Measurements from ENCODE around the gene DNM3.

The DNM3 gene

DNA sequence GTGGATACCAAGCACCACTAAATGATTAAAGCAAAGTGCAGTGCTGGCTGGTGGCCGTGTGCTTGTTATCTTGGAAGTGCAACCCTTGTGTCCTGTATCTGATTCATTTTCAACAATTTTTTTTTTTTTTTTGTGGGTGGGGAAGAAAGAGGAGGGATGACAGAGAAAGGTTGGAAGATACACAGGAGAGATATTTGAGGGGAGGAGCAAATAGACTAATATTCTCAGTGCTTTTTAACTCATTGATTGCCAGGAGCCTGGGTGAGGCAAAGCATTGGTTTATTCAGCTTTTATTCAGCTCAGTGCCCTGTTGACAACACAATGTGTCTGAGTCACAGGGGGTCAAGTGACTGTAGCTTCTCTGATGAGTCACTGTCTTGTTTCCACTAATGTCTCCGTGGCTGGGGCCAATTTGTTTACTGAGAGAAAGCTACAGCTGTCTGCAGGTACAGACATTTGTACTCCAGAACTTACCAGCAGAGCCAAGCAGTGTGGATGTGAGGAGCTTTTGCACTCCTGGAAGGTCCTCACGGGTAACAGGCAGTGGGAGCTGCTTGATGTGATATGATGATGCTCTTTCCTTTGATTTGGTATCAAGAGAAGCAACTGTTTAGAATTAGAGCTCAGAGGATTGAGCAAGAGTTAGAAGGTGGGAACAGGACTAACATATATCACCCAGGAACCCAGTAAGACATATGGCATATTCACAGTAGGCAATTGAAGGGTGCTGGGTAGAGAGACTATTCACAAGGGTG, 23.6 kb upstream of the DNM3 start:
- peak; percentile 45 for DNase-seq (ENCODE audit: low read depth, low spot score)

- no peak for DNase-seq (ENCODE audit: low read depth, low spot score)
Observed at GRCh38 chr1:171819946-171820345, 21.4 kb upstream of the DNM3 start.

GRCh38 chr1:171826973-171827372, 14.3 kb upstream of the DNM3 start:
- DNase-seq (ENCODE audit: low read depth, low spot score), result no peak

DNA sequence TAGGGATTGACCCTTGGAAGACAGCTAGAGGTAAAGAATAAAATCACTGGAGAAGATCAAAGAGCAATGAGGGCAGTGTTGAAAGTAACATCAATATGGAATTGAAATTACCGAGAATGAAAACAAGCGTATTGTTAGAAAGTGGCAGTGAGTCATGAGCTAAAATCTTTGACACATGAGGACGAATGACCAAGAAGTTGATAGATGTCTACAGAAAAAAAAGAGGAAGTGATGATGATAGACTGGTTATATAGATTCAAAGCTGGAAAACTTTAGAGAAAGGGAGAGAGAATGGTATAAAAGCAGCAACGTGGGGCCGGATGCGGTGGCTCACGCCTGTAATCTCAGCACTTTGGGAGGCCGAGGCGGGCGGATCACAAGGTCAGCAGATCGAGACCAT, 12.5 kb upstream of the DNM3 start:
- no peak for DNase-seq (ENCODE audit: low read depth, low spot score)

DNA sequence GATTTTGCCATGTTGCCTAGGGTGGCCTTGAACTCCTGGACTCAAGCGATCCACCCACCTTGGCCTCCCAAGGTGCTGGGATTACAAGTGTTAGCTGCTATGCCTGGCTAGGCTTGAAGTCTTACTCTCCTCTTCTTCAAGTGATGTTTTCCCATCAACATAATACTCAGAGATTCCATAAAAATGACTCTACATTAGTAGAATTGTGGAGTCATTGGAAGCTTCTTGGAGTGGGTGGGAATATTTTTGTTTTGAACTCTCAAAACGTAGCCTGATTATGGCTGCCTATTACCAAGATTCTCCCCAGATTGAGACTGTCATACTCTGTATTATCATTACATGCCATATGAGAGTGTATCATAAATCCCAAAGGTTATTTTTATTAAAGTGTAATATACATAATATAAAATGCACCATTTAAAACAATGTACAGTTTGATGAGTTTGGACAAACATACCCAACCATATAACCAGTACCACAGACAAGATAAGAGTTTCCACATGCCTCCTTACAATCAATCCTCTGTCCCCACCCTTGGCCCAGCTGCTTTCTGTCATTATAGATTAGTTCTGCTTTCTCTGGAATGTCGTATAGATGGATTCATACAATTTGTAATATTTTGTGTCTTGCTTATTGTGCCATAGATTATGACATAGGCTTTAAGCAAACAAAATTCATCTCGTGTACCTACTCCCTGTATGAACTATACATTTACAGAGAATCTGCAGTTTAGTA, 8.0 kb upstream of the DNM3 start:
- DNase-seq (ENCODE audit: low read depth, low spot score), result no peak

DNA sequence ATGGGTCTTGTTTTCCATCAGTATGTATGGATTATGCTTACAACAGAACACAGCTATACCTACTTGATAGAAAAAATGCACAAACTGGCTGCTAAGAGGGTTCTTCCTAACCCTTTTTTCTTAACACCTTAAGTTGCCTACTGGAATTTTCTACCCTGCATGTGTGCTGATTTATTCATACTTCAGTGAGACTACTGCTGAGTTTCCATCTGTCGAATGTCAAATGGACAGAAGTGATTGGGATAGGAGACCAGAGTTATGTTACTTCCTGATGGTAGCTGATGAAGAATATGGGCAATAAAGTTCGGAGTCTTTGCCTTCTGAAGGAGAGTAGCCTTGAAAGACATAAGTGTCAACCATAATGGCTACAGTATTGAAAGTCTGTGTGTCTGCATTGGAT, 6.5 kb upstream of the DNM3 start:
- no peak for DNase-seq (ENCODE audit: low read depth, low spot score)

DNA sequence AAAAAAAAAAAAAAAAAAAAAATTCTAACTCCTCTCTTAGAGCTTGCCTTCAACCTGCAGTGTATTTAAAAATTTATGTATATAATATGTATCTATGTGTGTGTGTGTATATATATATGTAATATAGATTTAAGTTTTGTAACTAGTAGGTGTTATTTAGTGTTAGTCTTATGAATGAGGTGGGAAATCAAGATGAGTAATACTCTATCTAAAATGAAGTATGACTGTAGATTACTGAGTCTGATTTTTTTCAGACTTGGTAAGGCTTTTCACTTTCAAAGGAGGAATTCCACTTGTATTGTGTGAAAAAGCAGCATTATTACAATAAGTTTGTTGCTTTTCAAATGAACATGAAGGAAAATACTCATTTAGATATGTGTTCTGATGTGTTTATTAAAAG, 5.4 kb upstream of the DNM3 start:
- DNase-seq (ENCODE audit: low read depth, low spot score), result no peak

- peak; percentile 38 for DNase-seq (ENCODE audit: low read depth, low spot score)
Observed at GRCh38 chr1:171841931-171842761, 848 bp downstream of the DNM3 start.

DNA sequence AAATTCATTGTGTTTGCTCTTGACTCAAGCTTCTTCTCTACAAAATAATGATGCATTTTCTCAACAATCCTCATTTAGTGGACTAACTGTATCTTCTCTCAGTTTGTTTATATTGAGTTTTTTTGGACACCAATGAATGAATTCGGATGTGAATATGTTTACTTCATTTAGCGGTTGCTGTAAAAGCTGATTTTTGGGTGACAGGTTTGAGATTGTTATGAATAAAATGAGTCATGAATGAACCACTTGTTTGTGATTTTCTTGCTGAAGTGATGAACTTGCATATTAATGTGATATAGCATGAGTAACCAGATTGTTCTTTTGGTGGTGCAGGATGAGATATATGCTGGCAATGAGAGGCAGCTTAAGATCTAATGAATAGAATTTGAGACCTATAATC, 3.1 kb downstream of the DNM3 start:
- DNase-seq (ENCODE audit: low read depth, low spot score), result no peak

- DNase-seq (ENCODE audit: low read depth, low spot score), result no peak
Observed at GRCh38 chr1:171845998-171846397, 4.7 kb downstream of the DNM3 start.

DNA sequence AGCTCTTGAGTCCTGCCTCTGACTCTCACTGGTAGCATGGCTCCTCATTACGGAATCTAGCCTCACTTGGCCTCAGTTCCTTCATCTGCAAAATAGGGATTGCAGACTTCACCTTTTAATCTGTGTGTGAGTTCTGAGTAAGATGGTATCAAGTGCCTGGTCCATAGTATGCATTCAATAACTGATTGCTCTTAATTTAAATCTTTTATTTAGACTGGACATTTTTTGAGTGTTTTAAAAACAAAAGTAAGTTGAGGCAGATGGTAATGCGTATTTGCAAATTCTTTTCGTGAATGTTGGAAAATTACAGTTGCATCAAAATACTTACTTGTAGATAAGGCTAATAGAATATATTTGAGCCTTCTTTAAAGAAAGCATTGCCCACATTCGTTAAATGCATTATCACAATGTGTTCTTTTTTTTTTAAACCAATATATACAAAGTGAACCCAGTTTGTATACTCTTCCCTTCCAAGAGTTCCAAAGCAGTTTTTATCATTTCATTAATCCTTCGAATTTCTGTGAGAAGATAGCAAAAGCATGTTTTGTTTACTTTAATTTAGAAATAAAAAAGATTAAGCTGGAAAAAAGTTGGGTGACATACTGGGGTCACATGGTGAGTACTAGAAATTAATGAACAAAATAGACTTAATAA, 8.1 kb downstream of the DNM3 start:
- DNase-seq (ENCODE audit: low read depth, low spot score), result no peak

- DNase-seq (ENCODE audit: low read depth, low spot score), result no peak
Observed at GRCh38 chr1:171850651-171851350, 9.5 kb downstream of the DNM3 start.

- DNase-seq (ENCODE audit: low read depth, low spot score), result no peak
Observed at GRCh38 chr1:171852272-171852671, 11.0 kb downstream of the DNM3 start.

GRCh38 chr1:171855381-171855780, 14.1 kb downstream of the DNM3 start:
- no peak for DNase-seq (ENCODE audit: low read depth, low spot score)

DNA sequence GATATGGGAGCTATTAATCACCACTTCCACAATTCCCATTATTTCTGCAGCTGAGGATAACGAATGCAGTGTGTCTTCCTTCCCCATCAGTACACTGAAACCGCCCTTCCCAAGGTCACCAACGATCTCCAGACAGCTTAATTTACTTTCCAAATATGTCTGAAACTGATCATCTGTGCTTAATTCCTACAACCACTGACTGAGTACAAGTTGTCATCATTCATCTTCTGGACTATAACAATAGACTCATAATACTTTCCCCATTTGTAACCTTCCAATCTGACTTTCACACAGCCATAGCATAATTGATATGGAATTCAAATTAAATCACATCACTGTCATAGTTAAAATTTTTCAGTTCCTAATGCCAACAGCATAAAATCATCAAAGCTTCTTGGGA, 17.4 kb downstream of the DNM3 start:
- no peak for DNase-seq (ENCODE audit: low read depth, low spot score)

DNA sequence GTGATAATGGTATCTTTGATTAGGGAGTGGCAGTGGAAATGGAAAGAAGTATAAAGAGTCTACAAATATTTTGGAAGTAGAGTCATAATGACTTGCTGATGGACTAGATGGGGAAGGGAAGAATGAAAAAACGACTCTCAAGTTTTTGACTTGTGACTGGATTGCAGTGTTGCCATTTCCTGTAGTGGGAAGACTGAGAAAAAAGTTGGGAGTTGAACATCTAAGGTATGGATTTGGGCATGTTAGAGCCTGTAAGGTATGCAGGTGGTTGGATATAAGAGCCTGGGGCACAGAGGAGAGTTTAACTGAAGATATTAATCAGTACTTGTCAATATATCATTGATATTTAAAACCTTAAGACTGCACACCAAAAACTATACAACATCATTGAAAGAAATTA, 19.4 kb downstream of the DNM3 start:
- DNase-seq (ENCODE audit: low read depth, low spot score), result no peak

- no peak for DNase-seq (ENCODE audit: low read depth, low spot score)
Observed at GRCh38 chr1:171863531-171863930, 22.2 kb downstream of the DNM3 start.

GRCh38 chr1:171864308-171864707, 23.0 kb downstream of the DNM3 start:
- DNase-seq (ENCODE audit: low read depth, low spot score), result no peak

GRCh38 chr1:171865106-171865505, 23.8 kb downstream of the DNM3 start:
- DNase-seq (ENCODE audit: low read depth, low spot score), result no peak

- DNase-seq (ENCODE audit: low read depth, low spot score), result no peak
Observed at GRCh38 chr1:171867236-171867635, 25.9 kb downstream of the DNM3 start.

DNA sequence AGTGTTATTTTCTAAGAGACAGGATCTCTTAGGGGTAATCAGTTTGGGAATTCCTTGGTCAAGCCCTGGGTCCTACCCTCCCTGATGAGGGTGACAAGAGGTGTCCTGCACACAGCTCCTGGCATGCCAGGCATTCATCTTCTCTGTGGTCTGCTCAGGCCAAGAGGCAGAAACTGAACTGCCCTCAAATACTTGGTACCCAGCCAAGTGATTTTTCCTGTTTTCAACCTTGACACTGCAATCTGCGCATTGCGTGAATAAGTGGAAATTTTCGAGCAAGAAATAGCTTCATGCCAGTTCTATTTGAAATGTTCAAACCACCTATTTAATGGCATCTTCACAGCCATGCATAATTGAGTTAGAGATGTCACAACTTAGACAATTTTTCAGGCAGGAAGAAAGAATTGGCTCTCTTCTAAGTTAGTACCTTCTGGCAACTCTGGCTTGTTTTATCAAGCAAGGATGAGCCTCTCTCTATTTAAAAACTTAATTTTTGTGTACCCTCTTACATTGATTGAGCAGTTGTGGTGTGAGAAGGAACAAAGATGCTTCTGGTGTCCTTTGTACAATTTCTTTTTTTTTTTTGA, 27.0 kb downstream of the DNM3 start:
- DNase-seq (ENCODE audit: low read depth, low spot score), result no peak
